Amniotic epithelial cell (primary cell): ENCODE measurements around the gene SON.
"Not testable (repeated sequence)": the region's sequence is repeated elsewhere in the genome, so short reads cannot be mapped to it uniquely, and the experiment has no call there.

ENCODE experiments used
- DNase-seq: peaks from one replicate; pipeline ENCODE4 v3.0.0-alpha.2; 2010; ENCODE audit warnings: low read depth

The SON gene, protein sequence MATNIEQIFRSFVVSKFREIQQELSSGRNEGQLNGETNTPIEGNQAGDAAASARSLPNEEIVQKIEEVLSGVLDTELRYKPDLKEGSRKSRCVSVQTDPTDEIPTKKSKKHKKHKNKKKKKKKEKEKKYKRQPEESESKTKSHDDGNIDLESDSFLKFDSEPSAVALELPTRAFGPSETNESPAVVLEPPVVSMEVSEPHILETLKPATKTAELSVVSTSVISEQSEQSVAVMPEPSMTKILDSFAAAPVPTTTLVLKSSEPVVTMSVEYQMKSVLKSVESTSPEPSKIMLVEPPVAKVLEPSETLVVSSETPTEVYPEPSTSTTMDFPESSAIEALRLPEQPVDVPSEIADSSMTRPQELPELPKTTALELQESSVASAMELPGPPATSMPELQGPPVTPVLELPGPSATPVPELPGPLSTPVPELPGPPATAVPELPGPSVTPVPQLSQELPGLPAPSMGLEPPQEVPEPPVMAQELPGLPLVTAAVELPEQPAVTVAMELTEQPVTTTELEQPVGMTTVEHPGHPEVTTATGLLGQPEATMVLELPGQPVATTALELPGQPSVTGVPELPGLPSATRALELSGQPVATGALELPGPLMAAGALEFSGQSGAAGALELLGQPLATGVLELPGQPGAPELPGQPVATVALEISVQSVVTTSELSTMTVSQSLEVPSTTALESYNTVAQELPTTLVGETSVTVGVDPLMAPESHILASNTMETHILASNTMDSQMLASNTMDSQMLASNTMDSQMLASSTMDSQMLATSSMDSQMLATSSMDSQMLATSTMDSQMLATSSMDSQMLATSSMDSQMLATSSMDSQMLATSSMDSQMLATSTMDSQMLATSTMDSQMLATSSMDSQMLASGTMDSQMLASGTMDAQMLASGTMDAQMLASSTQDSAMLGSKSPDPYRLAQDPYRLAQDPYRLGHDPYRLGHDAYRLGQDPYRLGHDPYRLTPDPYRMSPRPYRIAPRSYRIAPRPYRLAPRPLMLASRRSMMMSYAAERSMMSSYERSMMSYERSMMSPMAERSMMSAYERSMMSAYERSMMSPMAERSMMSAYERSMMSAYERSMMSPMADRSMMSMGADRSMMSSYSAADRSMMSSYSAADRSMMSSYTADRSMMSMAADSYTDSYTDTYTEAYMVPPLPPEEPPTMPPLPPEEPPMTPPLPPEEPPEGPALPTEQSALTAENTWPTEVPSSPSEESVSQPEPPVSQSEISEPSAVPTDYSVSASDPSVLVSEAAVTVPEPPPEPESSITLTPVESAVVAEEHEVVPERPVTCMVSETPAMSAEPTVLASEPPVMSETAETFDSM (N-terminal part only)

DNA sequence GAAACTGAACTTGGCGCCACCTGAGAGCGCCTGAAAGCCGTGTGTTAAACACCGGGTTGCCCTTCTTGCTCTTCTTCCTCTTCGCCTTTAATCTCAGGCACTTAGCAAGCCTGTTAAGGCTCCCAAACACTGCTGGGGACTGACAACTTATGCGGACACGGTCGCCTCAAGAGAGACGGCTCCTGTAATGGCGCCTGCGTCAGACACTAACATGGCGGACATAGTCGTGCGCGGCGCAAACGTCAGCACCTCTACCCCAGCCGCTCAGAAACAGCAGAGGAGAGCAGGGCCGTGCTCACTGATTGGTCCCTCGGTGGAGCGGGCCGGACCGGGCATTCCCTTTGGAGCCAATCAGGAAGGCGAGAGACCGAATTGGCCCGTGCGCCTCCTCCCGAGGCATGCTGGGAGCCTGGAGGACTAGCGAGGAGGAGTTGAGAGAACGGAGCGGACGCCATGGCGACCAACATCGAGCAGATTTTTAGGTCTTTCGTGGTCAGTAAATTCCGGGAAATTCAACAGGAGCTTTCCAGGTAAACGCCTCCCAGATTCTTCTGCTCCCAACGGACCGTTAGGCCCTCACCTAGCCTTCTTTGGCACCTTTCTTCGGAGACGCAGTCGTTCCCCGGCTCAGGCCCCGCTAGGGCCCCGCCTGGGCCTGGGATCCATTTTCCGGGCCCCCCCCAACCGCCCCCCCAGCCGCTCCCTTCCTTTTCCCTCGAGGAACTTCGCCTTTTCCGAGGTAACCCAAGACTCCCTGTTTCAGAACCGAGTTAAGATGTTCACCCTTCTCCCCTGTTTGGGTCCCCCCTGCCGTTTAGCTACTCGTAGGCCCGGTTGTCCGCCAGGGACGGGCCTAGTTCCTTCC is at the start of gene SON:
Gene SON (plus strand): TSS at position 399 of the 865 bp plus-strand sequence. CDS start 55 bp downstream, at position 454.
- DNase-seq = peak; percentile 98

DNA sequence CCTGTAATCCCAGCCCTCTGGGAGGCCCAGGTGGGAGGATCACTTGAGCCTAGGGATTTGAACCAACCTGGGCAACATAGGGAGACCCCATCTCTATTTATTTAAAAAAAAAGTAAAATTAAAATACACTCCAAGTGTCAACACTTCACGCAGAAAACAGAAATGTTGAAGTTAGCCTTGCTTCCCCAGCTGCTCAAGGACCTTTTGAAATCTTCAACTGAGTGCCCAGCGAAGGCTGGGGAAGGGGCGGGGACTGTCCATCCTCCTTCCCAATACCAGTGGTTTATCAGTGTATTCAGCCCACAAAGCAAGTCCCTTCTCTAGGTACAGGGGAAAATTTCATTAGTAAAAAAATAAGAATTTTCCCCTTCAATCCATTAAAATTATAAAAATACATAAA is 49.1 kb upstream of the SON start:
- DNase-seq = no peak

DNA sequence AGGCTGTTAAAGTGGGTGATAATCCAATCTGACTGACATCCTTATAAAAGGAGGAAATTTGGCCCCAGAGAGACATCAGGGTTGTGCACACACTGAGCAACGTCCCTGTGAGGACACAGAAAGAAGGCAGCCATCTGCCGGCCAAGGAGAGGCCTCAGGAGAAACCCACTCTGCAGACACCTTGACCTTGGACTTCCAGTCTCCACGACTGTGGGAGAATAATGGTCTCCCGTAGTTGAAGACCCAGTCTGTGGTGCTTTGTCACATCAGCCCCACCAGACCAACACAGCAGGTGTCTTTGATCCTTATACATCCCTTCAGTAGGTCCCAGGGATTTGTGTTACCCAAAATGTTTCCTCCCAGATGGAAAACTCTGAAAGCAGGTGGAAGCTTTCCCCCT is 47.1 kb upstream of the SON start:
- DNase-seq = no peak

DNA sequence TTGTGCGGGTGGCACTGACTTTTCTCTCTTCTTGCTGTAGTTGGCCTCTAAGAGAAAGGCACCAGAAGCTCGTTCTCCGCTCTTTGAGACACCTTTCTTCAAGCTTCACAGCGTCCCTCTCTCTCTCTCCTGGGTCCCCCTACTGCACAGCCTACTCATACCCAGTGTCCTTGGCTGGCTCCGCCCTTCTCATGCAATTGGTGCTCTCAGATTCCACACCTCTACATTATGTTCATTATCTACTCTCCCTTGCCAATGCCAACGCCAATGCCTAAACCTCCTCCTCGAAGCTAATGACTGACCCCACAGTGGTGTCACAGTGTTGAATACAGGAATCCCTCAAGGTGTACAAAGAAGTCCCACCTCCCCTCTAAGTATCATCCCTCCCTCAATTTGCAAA is 46.5 kb upstream of the SON start:
- DNase-seq = no peak

DNA sequence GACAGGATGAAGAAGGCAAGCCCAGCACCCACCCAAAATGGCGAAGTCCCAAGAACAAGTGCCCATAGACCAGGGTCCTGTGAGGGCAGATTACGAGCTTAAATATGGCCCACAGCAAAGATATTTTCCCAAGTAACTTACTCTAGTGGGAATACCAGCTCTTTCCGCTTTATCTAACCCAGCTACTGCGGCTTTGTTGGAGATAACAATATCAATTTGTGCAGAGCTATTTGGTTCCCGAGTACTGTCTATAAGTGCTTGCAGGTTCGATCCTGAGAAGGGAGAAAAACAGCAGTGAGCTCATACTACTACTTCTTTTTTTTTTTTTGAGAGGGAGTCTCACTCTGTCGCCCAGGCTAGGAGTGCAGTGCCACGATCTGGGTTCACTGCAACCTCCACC is 37.0 kb upstream of the SON start:
- DNase-seq = no peak

DNA sequence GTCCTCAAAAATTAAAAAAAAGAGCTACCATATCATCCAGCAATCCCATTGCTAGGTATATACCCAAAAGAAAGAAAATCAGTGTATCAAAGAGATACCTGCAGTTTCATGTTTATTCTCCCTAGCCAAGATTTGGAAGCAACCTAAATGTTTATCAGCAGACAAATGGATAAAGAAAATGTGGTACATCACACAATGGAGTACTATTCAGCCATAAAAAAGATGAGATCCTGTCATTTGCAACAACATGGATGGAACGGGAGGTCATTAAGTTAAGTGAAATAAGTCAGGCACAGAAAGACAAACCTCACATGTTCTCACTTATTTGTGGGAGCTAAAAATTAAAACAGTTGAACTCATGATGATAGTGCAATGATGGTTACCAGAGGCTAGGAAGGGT is 35.8 kb upstream of the SON start:
- not testable (repeated sequence) for DNase-seq

DNA sequence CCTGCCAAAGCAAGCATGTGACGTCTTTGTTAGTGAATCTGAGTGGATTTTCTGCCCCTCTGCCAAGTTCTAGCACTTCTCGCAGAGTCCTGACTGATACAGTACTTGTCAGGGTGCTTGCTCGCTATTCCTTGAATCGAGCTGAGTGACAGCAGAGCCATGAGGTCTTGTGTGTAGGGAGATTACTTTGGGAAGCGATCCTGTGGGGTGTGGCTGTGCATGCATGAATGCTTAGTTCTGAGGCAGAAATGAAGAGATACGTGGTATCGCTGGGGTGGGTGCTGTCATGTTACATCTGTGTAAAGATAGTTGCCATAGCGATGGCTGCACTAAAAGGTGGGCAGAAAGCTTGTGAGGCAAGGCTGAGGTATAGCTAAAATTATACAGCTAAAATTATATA is 32.0 kb upstream of the SON start:
- DNase-seq = no peak

DNA sequence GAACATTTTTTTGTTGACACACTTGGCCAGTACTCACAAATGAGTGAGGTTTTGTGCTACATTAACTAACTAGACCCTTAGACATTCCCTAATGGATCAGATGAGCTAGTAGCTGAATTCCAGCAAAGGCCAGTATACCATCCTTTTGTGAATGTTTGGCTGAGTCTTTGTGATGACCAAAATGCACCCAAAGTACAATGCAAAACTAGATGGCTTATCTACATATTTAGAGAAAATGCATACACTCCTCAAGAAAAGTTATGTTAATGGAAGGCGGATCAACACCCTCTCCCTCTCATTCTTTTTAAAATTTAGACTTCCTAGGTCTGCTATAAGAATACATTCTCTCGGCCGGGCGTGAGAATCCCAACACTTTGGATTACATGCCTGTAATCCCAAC is 31.2 kb upstream of the SON start:
- no peak for DNase-seq

DNA sequence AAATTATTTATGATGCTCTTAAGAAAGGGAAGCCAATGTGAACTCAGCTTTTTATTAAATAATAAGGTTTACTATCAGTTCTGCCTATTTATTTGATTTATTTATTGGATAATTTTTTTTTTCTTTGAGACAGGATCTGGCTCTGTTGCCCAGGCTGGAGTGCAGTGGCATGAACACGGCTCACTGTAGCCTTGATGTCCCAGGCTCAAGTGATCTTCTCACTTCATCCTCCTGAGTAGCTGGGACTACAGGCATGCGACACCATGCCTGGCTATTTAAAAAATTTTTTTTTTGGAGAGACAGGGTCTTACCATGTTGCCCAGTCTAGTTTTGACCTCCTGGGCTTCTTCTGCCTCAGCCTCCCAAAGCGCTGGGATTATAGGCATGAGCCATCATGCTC is 30.4 kb upstream of the SON start:
- DNase-seq = no peak

DNA sequence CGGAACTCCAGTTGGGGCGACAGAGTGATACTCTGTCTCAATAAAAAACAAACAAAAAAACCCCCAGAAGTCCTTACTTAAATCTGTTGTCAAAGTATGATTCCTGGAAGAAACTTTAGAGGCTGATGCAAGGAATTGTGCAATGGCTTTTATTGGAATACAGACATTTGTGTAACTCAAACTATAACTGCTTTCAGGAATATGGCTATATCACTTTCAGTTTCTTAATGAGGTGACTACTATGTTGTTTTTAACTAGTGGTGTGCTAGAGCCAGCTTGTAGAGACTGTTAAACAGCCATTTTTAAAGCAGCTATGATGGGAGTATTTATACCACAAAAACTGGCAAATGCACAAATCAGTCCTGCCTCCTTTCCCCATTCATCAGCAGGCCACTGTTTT is 28.6 kb upstream of the SON start:
- peak; percentile 57 for DNase-seq

DNA sequence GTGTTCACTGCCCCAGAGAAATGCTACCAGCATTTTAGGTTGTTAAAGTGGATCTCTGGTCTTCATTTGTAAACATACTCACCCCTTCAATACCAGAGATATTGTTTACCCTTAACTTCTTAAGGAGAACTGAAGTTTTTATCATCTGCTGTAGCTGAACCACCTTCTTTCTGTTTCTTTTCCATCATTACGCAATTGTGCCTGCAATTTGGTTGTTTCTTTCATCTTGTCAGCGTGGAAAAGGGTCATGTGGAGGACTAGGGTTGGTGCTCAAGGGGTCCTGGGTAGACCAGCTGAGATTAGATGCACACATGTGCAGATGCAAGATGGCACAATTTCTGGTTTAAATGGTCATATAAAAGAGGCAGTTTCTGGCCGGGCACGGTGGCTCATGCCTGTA is 23.9 kb upstream of the SON start:
- no peak for DNase-seq

DNA sequence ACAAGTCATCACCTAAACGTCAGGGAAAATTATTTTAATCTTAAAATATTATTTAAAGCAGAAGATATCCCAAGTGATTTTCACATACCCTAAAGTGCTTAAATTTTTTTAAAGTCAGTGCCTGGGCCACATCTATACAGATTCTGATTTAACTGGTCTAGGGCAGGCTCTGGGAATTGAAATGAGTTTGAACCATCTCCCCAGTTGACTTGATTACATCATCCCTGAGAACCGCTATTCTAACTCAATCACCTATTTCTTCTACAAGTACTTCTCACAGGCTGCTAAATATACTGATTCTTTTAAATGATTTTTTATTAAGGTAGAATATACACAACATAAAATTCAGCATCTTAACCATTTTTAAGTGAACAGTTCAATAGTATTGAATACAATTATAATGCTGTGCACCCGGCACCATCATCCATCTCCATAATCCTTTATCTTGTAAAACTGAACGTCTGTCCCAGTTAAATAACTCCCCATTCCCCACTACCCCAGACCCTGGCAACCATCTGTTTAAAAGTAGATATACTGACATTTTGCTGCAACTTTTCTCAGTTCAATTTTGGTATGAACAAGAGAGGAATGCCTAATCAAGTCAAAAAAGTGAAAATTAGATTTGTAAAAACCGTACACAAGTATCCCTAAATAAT is 20.4 kb upstream of the SON start:
- no peak for DNase-seq

DNA sequence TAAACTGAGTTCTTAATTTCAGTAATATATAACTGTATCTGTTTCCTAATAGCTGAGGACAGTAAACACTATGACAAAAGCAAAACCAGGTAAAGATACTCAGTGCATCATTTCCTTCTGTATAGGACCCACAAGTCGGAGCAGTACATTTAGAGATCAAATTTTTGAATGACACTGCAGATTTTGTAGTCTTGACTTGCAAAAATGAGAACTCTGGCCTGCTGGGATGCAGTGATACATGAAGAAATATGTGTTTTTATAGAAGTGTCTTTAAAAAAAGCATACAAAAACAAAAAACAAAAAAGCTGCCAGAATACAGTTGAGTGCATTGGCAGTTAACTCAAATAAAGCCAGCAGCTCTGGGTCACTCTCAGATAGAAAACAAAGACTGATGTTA is 19.9 kb upstream of the SON start:
- DNase-seq = no peak

DNA sequence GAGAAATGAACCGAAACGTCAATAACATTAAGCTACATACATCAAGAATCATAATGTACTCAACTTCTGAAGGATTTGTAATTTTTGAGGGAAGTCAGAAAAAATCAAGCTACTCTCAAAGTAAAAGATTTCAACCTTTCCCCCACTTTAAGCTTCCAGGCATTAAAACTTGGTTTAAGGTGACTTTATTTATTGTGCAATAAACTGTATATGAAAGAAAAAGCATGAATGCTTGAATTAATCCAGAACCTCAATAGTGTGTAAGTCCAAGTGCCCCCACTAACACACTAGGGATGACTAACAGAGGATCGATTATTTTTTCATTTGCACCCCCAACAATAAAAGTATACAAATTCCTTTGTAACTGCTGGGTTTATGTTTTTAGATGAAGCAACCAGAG is 11.8 kb upstream of the SON start:
- DNase-seq = no peak

DNA sequence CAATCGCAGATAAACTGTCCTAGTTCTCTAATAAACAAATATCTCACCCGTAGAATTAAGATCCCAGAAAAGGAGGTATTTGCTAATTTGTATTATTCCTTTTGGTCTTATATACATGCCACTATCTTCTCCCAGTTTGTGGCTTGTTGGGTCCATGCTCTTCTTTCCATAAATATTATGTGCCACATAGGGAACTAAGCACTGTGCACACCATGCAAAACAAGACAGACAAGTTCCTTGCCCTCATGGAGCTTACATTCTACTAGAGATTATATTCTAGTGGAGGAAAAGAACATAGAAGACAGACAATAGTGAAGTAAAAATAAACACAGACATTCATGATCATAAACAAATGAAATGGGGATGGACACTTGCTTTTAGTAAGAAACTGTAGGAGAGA is 5.6 kb upstream of the SON start:
- DNase-seq = no peak

DNA sequence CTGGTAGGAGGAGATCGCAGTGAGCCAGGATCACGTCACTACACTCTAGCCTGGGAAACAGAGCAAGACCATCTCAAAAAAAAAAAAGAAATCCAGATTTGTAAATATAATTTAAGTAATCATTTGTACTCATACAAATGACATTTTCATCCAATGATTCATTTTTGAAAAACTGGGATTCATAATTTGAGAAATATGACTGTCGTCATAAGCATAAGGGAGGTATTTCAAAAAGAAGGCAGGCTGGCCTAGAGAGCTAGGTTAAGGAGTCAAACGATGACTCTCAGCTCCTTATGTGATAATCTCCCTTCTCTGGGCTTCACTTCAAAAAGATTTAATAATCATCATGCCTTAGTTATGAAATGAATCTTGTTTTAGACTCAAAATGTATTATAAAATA is 3.2 kb upstream of the SON start:
- peak; percentile 85 for DNase-seq

DNA sequence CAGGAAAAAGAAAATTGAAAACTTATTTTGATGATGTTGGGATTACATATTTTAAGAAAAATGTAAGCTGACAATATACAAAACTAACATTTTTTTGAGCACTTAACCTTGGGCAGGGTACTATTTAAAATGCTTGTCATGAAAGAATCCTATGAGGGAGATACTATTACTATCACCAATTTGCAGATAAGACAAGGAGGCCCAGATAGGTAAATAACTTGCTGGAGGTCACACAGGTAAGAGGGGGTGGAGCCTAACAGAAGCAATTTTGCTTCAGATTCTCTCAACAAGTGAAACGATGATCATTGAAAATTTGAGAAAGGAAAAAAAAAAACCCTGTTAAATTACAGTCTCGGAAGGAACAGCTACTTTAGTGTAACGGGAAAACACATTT is 2.1 kb upstream of the SON start:
- DNase-seq = no peak

DNA sequence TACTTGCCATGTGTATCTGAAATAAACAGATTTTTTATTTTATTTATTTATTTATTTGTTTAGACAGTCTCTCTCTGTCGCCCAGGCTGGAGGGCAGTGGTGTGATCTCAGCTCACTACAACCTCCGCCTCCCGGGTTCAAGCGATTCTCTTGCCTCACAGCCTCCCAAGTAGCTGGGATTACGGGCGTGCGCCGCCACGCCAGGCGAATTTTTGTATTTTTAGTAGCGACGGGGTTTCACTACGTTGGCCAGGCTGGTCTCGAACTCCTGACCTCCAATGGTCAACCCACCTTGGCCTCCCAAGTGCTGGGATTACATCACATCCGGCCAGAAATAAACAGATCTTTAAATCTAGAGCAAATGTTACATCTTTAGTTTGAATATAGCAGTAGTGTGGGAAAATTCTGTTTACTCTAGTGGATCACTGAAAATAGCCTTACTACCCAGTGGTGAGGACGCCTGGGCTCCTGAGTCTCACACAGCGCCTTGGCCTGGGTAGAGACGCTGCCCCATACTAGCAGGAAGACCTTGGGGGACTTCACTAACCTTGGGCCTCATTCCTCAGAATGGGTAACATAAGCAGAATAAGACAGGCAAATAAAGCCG is 1.6 kb upstream of the SON start:
- peak; percentile 29 for DNase-seq

DNA sequence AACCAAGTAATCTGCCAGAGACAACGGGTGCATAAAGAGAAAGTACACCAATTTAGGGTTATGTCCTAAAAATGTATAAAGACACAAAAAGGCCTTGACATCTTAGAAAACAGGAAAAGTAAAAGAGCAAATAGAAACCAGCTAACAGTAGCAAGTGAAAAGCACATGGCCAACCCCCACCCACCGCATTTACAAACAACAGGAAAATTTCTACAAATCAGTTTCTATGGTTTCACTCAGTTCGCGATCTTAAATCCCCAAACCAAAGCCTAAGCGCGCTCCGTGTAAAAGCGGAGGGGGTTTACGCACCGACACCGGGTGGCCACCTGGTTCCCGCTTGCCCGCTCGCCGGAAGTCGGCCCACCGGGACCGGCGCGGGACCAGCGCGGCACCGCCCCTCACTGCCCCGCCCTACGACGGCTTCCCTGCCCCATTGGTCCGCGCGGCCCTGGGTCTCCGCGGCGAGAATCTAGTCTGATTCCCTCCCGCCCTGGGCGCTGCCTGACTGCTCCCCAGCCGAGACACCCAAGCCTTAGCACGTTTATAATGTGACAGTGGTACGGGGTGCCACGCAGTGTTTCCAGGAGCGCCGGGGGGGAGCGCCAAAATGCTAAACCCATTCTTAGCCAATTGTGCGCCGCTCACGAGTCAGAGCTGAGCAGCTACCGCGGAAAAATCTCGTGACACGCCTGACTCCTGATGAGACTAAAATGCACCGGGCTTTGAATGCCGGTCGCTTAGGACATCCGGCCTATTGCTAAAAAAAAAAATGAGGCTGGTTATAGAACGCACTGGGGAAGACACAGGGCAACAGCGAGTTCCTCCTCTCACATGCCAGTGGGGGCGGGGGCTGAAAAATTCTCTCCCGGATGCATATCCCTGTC is 840 bp upstream of the SON start, which contains the start of gene GART:
Gene GART (minus strand): TSS at position 362 of the 884 bp plus-strand sequence. CDS start 2,802 bp downstream, outside the sequence.
- peak; percentile 62 for DNase-seq
